HCT116 (cell line): ENCODE measurements around the gene ADA. TPM values are rescaled to one million over a fixed set of nuclear protein-coding genes. Genes with fewer than 3 reads are reported as not detected.

Source experiments
- ATAC-seq: fragments of 200-7000 bp; cut with Tn5 transposase; 2 replicates; pipeline ENCODE4 v1.9.1; 2020; ENCODE audit warnings: mild to moderate bottlenecking, moderate library complexity
- BruUV-seq: library from RNA; stranded (reverse); fragments of 400-500 nt; replicated peaks from 2 replicates; lab custom pipeline; 2021; lab: Mats Ljungman, UMichigan
- CTCF ChIA-PET: fragments of 300-600 bp; sonication (Branson Sonifier 250); formaldehyde crosslinking; loops from one replicate; lab custom pipeline; 2021; ENCODE audit warnings: antibody characterized with exemption; lab: Charles Lee
- POLR2A ChIA-PET: fragments of 300-600, 350-600 bp; sonication (Branson Sonifier 250); formaldehyde crosslinking; loops from one replicate; lab custom pipeline; 2021; ENCODE audit warnings: antibody characterized with exemption; lab: Charles Lee
- RAD21 ChIA-PET, 2 experiments: fragments of 300-600 bp; sonication (Branson Sonifier 250); formaldehyde crosslinking; loops; one replicate each; lab custom pipeline; 2023; ENCODE audit warnings: low total read pairs in 2 of 2; ENCODE audit not compliant: uncharacterized antibody in 2 of 2, unreplicated experiment in 2 of 2, low non-redundant PET in 1 of 2; lab: Charles Lee
- DNase-seq: peaks from one replicate; pipeline ENCODE4 v3.0.0-alpha.2; 2010; ENCODE audit warnings: low read depth, low spot score
- H2AFZ ChIP-seq: fragments of 200-600 bp; shearing (Covaris generic), sonication (generic); 2 replicates; pipeline ENCODE4 v1.6.1; 2017; ENCODE audit warnings: low read depth, mixed run types, mixed read lengths, antibody characterized with exemption, low read length; ENCODE audit not compliant: poor library complexity, severe bottlenecking
- H3K27ac ChIP-seq: 2 replicates; pipeline ENCODE4 v1.5.1; 2012; ENCODE audit warnings: low read depth, low read length
- H3K27me3 ChIP-seq: fragments of 200-600 bp; sonication (generic); 2 replicates; pipeline ENCODE4 v1.6.1; 2016; ENCODE audit warnings: mixed run types, low read length, mixed read lengths; ENCODE audit not compliant: insufficient read depth
- H3K36me3 ChIP-seq, 2 experiments: fragments of 200-500 bp in 1 of 2; fragments of 200-600 bp in 1 of 2; sonication (Bioruptor generic) in 1 of 2; sonication (generic) in 1 of 2; 2 replicates each; pipeline versions ENCODE4 v1.5.1 to v1.6.1; 2014 to 2016; ENCODE audit warnings: low read length in 2 of 2, inconsistent platforms in 1 of 2, mixed read lengths in 1 of 2, mixed run types in 1 of 2; ENCODE audit not compliant: insufficient read depth in 2 of 2, control insufficient read depth in 1 of 2
- H3K4me1 ChIP-seq, 2 experiments: fragments of 200-600 bp in 1 of 2; sonication (generic) in 1 of 2; 2 replicates each; pipeline versions ENCODE4 v1.5.1 to v1.6.1; 2012 to 2017; ENCODE audit warnings: low read length in 2 of 2, inconsistent platforms in 1 of 2, mild to moderate bottlenecking in 1 of 2, mixed read lengths in 1 of 2, mixed run types in 1 of 2, moderate library complexity in 1 of 2; ENCODE audit not compliant: insufficient read depth in 2 of 2, control insufficient read depth in 1 of 2
- H3K4me2 ChIP-seq: fragments of 200-600 bp; sonication (generic); 2 replicates; pipeline ENCODE4 v1.6.1; 2017; ENCODE audit warnings: mixed run types, low read length, mixed read lengths
- H3K4me3 ChIP-seq, 2 experiments: fragments of 200-600 bp in 1 of 2; sonication (generic) in 1 of 2; replicated peaks in 1 of 2; 2 replicates each; pipeline ENCODE4 v1.5.1; 2011 to 2016; ENCODE audit warnings: low read length in 2 of 2, control low read depth in 1 of 2, low read depth in 1 of 2, mild to moderate bottlenecking in 1 of 2, mixed read lengths in 1 of 2, mixed run types in 1 of 2
- H3K79me2 ChIP-seq: fragments of 200-600 bp; sonication (generic); 2 replicates; pipeline ENCODE4 v1.6.1; 2017; ENCODE audit warnings: mild to moderate bottlenecking, mixed run types, low read length, moderate library complexity, mixed read lengths; ENCODE audit not compliant: insufficient read depth
- H3K9ac ChIP-seq: fragments of 200-600 bp; sonication (generic); 2 replicates; pipeline ENCODE4 v1.6.1; 2016; ENCODE audit warnings: low read length, mixed read lengths
- H3K9me2 ChIP-seq: fragments of 200-600 bp; sonication (generic), shearing (Covaris generic); 2 replicates; pipeline ENCODE4 v1.6.1; 2017; ENCODE audit warnings: mixed run types, mild to moderate bottlenecking, moderate library complexity; ENCODE audit not compliant: insufficient read depth
- H3K9me3 ChIP-seq, 2 experiments: fragments of 200-500 bp in 1 of 2; fragments of 200-600 bp in 1 of 2; sonication (Bioruptor generic) in 1 of 2; sonication (generic) in 1 of 2; 2 replicates each; pipeline ENCODE4 v1.6.1; 2014 to 2017; ENCODE audit warnings: low read length in 2 of 2, mixed read lengths in 2 of 2, inconsistent platforms in 1 of 2, low read depth in 1 of 2, mild to moderate bottlenecking in 1 of 2, mixed run types in 1 of 2, moderate library complexity in 1 of 2; ENCODE audit not compliant: control insufficient read depth in 1 of 2, insufficient read depth in 1 of 2
- H4K20me1 ChIP-seq: fragments of 200-600 bp; sonication (generic), shearing (Covaris generic); 2 replicates; pipeline ENCODE4 v1.6.1; 2017; ENCODE audit warnings: mixed run types, mild to moderate bottlenecking, moderate library complexity; ENCODE audit not compliant: insufficient read depth
- CBX3 ChIP-seq: IDR thresholded peaks from 2 replicates; pipeline ENCODE4 v1.6.1; 2012; ENCODE audit warnings: low read depth
- CEBPB ChIP-seq: IDR thresholded peaks from 2 replicates; pipeline ENCODE4 v1.6.1; 2012; ENCODE audit warnings: low read depth
- CTCF ChIP-seq, 3 experiments: fragments of 200-600 bp in 1 of 3; sonication (generic) in 1 of 3; IDR thresholded peaks in 2 of 3; conservative IDR thresholded peaks in 1 of 3; 2 replicates each; pipeline ENCODE4 v1.5.1; 2012 to 2017; ENCODE audit warnings: low read depth in 2 of 3, low read length in 2 of 3, antibody characterized with exemption in 1 of 3, borderline replicate concordance in 1 of 3, control low read depth in 1 of 3, mild to moderate bottlenecking in 1 of 3, mixed read lengths in 1 of 3, mixed run types in 1 of 3, moderate library complexity in 1 of 3; ENCODE audit not compliant: insufficient read depth in 1 of 3
- EGR1 ChIP-seq: IDR thresholded peaks from 2 replicates; pipeline ENCODE4 v1.6.1; 2012; ENCODE audit warnings: low read depth
- EZH2 ChIP-seq: fragments of 200-600 bp; sonication (generic); IDR thresholded peaks from 2 replicates; pipeline ENCODE4 v1.6.1; 2017; ENCODE audit warnings: antibody characterized with exemption, mixed run types
- FOSL1 ChIP-seq: IDR thresholded peaks from 2 replicates; pipeline ENCODE4 v1.6.1; 2012; ENCODE audit warnings: low read depth
- REST ChIP-seq: IDR thresholded peaks from 2 replicates; pipeline ENCODE4 v1.6.1; 2012; ENCODE audit warnings: low read depth
- SP1 ChIP-seq: IDR thresholded peaks from 2 replicates; pipeline ENCODE4 v1.6.1; 2012; ENCODE audit warnings: low read depth
- SRF ChIP-seq: IDR thresholded peaks from 2 replicates; pipeline ENCODE4 v1.6.1; 2012; ENCODE audit warnings: low read depth
- ZFX ChIP-seq: fragments of 450-650 bp; IDR thresholded peaks from 2 replicates; pipeline ENCODE4 v1.6.1; 2017
- ZNF274 ChIP-seq: fragments of 200-500 bp; sonication (Bioruptor generic); IDR thresholded peaks from 2 replicates; pipeline ENCODE4 v1.6.1; 2014; ENCODE audit warnings: mild to moderate bottlenecking, low read depth, low read length, inconsistent platforms
- intact Hi-C: fragments of 100-400 bp; cut with micrococcal nuclease; formaldehyde crosslinking; loops from 2 replicates; pipeline ENCODE4 v1.10.0; 2022
- total RNA-seq: library from RNA; stranded (reverse); gene quantifications from one replicate; pipeline ENCODE4 v1.2.1, GENCODE V29; 2021; ENCODE audit not compliant: unreplicated experiment

Gene ADA
- total RNA-seq, 1 experiment from 2014 or later = 25.9 TPM

GRCh38 chr20:44683263-44684046 is 32.0 kb upstream of the ADA start (continued):
- TF ChIP-seq CTCF (IDR thresholded peaks at IDR 0.05 in 2 of 3, conservative IDR thresholded peaks at IDR 0.05 in 1 of 3; ENCODE audit: borderline replicate concordance in 1 of 3, insufficient read depth in 1 of 3, low read depth in 2 of 3, low read length in 2 of 3) = peak; percentile 63 to 79 (median 77); a peak in 5 of 6 replicates
- TF ChIP-seq EZH2 = no peak
- TF ChIP-seq, all 23 proteins: peak for 5

GRCh38 chr20:44681796-44682566 is 30.5 kb upstream of the ADA start:
- no peak overlapping the region for H3K9ac ChIP-seq
- no peaks in the 10 kb centered on the region for H3K36me3 ChIP-seq
- no peaks in the 10 kb centered on the region for H3K9me2 ChIP-seq
- no TSS peak for BruUV-seq
- H3K4me2 ChIP-seq = no peak overlapping the region
- H2AFZ ChIP-seq = no peak overlapping the region
- DNase-seq = no peak
- no peaks in the 10 kb centered on the region for H3K9me3 ChIP-seq
- intact Hi-C loops = loop anchor here (2.0 kb wide), 1 partner anchor 467 kb away; no protein-coding TSS in a partner anchor
- no peaks in the 10 kb centered on the region for H4K20me1 ChIP-seq
- no peak for ATAC-seq
- H3K27me3 ChIP-seq = no peaks in the 10 kb centered on the region
- RAD21 ChIA-PET = interaction anchor here in 1 of 2 experiments (0.5 kb wide), 1 partner anchor 297 kb away, joined by 4 read pairs; no protein-coding TSS in a partner anchor
- no peak overlapping the region for H3K27ac ChIP-seq
- POLR2A ChIA-PET = interaction anchor here (1.4 kb wide), 1 partner anchor 47 kb away, joined by 3 read pairs; no protein-coding TSS in a partner anchor
- H3K79me2 ChIP-seq = no peaks in the 10 kb centered on the region
- H3K4me1 ChIP-seq = peaks cover 9 to 27% of the 10 kb centered on the region in 2 experiments
- CTCF ChIA-PET = interaction anchor here (0.8 to 7.5 kb wide), 2 partner anchors 50 to 465 kb away, joined by 3 to 160 read pairs; no protein-coding TSS in a partner anchor
- TF ChIP-seq REST = no peak
- TF ChIP-seq SRF = no peak
- no peak for TF ChIP-seq CEBPB
- no peak for TF ChIP-seq EGR1
- TF ChIP-seq CBX3 = no peak
- no peak for TF ChIP-seq FOSL1
- TF ChIP-seq SP1 = no peak
- TF ChIP-seq ZNF274 = no peak
- no peak for TF ChIP-seq ZFX
- no peak overlapping the region for H3K4me3 ChIP-seq
